Measurements from ENCODE around the gene ERC2. TPM values are rescaled to one million over a fixed set of nuclear protein-coding genes. Genes with fewer than 3 reads are reported as not detected.

ERC2 gene
- polyA plus RNA-seq, 1 experiment = 0.07 TPM

DNA sequence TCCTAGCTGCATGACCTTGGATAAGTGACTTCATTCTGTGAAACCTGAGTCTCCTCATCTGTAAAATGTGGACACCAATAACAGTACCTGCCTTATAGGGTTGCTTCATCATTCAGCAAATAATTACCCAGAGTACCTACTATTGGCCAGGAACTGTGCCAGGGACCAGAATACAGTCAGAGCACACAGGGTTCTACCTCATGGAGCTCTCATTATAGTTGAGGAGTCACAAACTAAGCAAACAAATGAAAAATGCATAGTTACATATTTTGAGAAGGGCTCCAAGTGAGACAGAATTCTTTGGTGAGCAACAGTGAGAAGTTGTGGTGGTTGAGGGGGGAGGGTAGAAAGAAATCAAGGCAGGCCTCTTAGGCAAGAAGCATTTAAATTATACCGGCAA lies 672.5 kb downstream of the ERC2 start:
- no peak for DNase-seq (ENCODE audit: low read depth, low spot score)
- Histone ChIP-seq H3K4me3 (ENCODE audit: low read depth, low read length) (no peak overlapping the region), H3K9me3 (ENCODE audit: control insufficient read depth, insufficient read depth, low read length) (no peaks in the 10 kb centered on the region), H3K27me3 (ENCODE audit: control insufficient read depth, insufficient read depth, low read length) (no peaks in the 10 kb centered on the region), H3K27ac (ENCODE audit: low read depth, low read length) (no peak overlapping the region)
- ChIA-PET POLR2A (no interaction called here), CTCF (no interaction called here)
- TF ChIP-seq, protein P1, sequence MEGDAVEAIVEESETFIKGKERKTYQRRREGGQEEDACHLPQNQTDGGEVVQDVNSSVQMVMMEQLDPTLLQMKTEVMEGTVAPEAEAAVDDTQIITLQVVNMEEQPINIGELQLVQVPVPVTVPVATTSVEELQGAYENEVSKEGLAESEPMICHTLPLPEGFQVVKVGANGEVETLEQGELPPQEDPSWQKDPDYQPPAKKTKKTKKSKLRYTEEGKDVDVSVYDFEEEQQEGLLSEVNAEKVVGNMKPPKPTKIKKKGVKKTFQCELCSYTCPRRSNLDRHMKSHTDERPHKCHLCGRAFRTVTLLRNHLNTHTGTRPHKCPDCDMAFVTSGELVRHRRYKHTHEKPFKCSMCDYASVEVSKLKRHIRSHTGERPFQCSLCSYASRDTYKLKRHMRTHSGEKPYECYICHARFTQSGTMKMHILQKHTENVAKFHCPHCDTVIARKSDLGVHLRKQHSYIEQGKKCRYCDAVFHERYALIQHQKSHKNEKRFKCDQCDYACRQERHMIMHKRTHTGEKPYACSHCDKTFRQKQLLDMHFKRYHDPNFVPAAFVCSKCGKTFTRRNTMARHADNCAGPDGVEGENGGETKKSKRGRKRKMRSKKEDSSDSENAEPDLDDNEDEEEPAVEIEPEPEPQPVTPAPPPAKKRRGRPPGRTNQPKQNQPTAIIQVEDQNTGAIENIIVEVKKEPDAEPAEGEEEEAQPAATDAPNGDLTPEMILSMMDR (IDR thresholded peaks at IDR 0.05; ENCODE audit: low read depth, low read length) = no peak

DNA sequence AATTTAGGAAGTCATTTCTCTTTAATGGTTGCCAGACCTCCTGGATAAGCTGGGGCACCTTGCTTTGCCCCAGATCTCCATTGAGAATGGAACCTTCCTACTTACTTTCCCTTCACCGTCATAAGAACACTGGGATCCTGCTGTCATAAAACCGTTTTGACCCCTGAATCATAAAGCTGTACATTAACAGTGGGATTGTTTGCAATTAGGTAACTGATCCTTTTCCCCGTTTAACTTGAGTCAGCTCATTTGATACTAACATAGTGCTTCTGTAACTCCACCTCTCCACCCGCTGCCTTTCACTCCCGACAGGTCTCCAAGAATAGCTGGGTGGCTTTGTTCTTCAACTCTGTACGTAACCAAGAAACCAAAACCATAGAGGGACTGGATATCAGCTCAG lies 673.0 kb downstream of the ERC2 start:
- no peak for DNase-seq (ENCODE audit: low read depth, low spot score)
- H3K9me3 ChIP-seq (ENCODE audit: control insufficient read depth, insufficient read depth, low read length) = no peaks in the 10 kb centered on the region
- H3K27ac ChIP-seq (ENCODE audit: low read depth, low read length) = no peak overlapping the region
- H3K4me3 ChIP-seq (ENCODE audit: low read depth, low read length) = no peak overlapping the region
- ChIA-PET CTCF (no interaction called here), POLR2A (no interaction called here)
- TF ChIP-seq, protein P1 (IDR thresholded peaks at IDR 0.05; ENCODE audit: low read depth, low read length) = no peak
- H3K27me3 ChIP-seq (ENCODE audit: control insufficient read depth, insufficient read depth, low read length) = no peaks in the 10 kb centered on the region

DNA sequence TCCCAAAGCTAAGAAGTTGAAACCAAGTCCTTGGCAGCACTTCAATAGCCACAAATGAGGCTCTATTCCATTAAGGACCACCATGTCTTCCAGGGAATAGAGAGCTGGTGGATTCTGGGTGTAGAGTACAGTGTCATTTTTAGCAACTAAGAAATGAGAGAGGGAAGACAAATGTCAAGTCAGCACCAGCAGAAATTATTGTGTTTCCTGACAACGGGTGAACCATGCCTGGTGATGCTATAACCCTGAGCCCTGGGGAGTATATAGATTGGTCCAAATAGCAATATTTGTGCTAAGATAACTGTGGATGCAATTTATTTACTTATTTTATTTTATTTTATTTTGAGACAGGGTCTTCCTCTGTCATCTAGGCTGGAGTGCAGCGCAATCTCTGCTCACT lies 675.5 kb downstream of the ERC2 start:
- Histone ChIP-seq H3K4me3 (ENCODE audit: low read depth, low read length) (no peak overlapping the region), H3K27me3 (ENCODE audit: control insufficient read depth, insufficient read depth, low read length) (no peaks in the 10 kb centered on the region), H3K9me3 (ENCODE audit: control insufficient read depth, insufficient read depth, low read length) (no peaks in the 10 kb centered on the region), H3K27ac (ENCODE audit: low read depth, low read length) (no peak overlapping the region)
- POLR2A ChIA-PET = no interaction called here
- TF ChIP-seq, protein P1 (IDR thresholded peaks at IDR 0.05; ENCODE audit: low read depth, low read length) = no peak
- CTCF ChIA-PET = no interaction called here
- DNase-seq (ENCODE audit: low read depth, low spot score) = no peak

DNA sequence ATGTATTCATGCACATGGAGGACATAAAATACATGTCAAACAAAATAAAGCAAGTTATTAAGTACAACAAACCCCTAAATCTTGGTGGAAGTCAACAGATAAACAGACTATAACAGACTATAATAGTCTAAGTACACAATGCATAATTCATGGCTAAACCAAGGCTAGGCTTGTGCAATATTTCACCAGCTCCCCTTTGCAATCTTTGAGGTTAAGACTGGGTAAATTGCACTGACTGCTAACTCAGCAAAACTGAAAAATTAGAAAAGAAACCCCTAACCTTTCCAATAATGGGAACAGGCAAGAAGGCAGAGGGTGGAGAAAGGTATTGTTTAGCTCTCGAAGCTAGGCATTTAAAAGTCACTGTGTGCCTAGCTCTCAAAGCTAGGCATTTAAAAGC lies 676.3 kb downstream of the ERC2 start:
- ChIA-PET POLR2A (no interaction called here), CTCF (no interaction called here)
- H3K27ac ChIP-seq (ENCODE audit: low read depth, low read length) = no peak overlapping the region
- no peaks in the 10 kb centered on the region for H3K9me3 ChIP-seq (ENCODE audit: control insufficient read depth, insufficient read depth, low read length)
- no peaks in the 10 kb centered on the region for H3K27me3 ChIP-seq (ENCODE audit: control insufficient read depth, insufficient read depth, low read length)
- H3K4me3 ChIP-seq (ENCODE audit: low read depth, low read length) = no peak overlapping the region
- no peak for DNase-seq (ENCODE audit: low read depth, low spot score)
- TF ChIP-seq, protein P1 (IDR thresholded peaks at IDR 0.05; ENCODE audit: low read depth, low read length) = no peak

DNA sequence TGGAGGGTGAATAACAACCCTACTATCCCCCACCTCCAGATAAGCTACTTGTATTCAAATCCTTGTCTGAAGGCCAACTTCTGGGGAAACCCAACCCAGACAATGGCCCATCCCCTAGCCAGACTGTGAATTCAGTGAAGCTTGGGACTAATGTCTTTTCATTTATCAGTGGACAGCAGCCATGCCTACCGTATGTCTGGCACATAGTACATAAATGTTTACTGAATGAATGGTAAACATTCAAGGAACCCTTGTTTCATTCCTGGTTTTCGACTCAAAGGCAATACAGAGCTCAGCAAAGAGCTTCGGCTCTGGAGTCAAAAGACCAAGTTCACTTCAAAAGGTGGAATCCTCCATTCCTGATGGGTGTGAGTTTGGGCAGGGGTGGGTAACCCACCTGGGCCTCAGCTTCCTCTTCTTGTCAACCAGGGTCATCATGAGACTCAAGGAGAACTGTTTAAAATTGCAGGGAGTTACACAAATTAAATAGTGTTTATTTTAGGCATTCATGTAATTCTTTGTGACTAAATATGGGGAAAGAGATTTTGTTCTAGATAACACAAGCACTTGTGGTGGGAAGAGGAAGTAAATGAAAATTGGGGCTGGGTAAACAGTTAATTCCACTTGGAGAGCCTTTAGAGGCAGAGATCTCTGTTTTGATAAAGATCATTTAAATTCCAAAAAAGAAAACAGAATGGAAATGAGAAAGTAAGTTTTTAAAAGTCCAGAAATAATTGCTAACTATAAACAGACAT lies 677.5 kb downstream of the ERC2 start:
- Histone ChIP-seq H3K27ac (ENCODE audit: low read depth, low read length) (no peak overlapping the region), H3K9me3 (ENCODE audit: control insufficient read depth, insufficient read depth, low read length) (no peaks in the 10 kb centered on the region), H3K27me3 (ENCODE audit: control insufficient read depth, insufficient read depth, low read length) (no peaks in the 10 kb centered on the region), H3K4me3 (ENCODE audit: low read depth, low read length) (no peak overlapping the region)
- ChIA-PET POLR2A (no interaction called here), CTCF (no interaction called here)
- TF ChIP-seq, protein P1 (IDR thresholded peaks at IDR 0.05; ENCODE audit: low read depth, low read length) = no peak
- no peak for DNase-seq (ENCODE audit: low read depth, low spot score)
